OCI-LY3 (cell line): Measurements from ENCODE around the gene DNPEP.

Experiments
- CTCF ChIP-seq: fragments of 200-600, 300-600 bp; sonication (generic); IDR thresholded peaks from 2 replicates; pipeline ENCODE4 v1.5.1; 2014; ENCODE audit warnings: antibody characterized with exemption, low read length, low read depth
- EZH2phosphoT487 ChIP-seq: fragments of 200-600 bp; shearing (Covaris generic); IDR thresholded peaks from 2 replicates; pipeline ENCODE4 v1.6.1; 2018; ENCODE audit warnings: antibody characterized with exemption, mixed run types, low read depth

DNA sequence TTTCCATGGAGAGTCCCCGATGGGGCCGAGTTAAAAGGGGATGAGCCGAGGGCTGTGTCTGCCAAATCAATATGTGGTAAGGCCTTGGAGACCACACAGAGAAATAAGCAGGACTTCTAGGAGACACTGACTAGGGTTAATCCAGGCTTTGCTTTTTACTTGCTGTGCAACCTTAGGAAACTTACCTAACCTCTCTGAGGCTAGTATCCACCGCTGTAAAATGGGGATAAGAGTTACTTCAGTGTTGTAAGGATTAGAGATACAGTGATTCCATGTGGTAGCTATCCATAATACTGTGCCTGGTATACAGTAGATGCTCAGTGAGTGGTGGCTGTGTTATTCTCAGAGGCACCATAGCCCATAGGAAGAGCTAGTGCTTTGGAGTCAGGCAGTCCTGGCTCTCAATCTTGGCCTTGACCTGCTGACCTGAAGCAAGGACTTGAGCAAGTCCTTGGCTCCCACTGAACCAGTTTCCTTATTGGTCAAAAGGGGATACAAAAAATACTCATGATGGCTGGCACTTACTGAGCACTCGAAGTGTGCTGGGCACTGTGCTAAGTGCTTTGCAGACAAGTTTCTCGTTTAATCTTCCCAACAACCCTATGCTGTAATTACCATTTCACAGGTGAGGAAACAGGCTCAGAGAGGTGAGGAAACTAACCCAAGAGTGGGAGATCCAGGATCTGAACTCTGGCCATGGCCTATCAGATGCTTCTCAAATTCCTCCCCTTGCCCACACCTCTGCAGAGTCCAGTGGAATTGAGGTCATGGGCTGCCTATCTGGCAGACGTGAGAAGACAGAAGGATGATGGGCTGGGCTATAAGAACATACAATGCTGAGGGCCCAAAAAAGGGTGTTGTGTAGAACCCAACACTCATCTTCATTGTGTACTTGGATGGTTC is 18.5 kb upstream of the DNPEP start:
- TF ChIP-seq EZH2phosphoT487 (no peak), CTCF (no peak)
